ENCODE data around the gene EEF2KMT. TPM values are rescaled to one million over a fixed set of nuclear protein-coding genes. Genes with fewer than 3 reads are reported as not detected.

Gene EEF2KMT
- total and polyA plus RNA-seq, 2 of the 13 experiments (the other 11 are each of a cell fraction or from before 2014, with no cell fraction given): 10.7 to 26.9 TPM

GRCh38 chr16:5058476-5058875, 39.1 kb downstream of the EEF2KMT start (continued):
- TF ChIP-seq ARID4A (CRISPR knock-in tag; IDR thresholded peaks at IDR 0.05; ENCODE audit: borderline replicate concordance): 0 out of 2 replicates have a peak, but pooled peaks have one; percentile 23
- peak; percentile 52; the same call in 1 of the 2 replicates for TF ChIP-seq RAD21 (CRISPR knock-in tag; IDR thresholded peaks at IDR 0.05)
- TF ChIP-seq RNF2 (conservative IDR thresholded peaks at IDR 0.05; ENCODE audit: low read depth): no peak
- 0 out of 2 replicates have a peak, but pooled peaks have one; percentile 28 for TF ChIP-seq ZNF687 (CRISPR knock-in tag; IDR thresholded peaks at IDR 0.05)
- peak; percentile 8; the same call in 1 of the 2 replicates for TF ChIP-seq HOXA3 (CRISPR knock-in tag; IDR thresholded peaks at IDR 0.05)
- TF ChIP-seq STAG1 (CRISPR knock-in tag; IDR thresholded peaks at IDR 0.05): peak; percentile 49
